NCI-H748 (cell line): ENCODE data around the gene ABI2.
"Not testable (repeated sequence)": the region's sequence is repeated elsewhere in the genome, so short reads cannot be mapped to it uniquely, and the experiment has no call there.

Source experiments
- DNase-seq: peaks from one replicate; lab custom pipeline; 2025; ENCODE audit not compliant: unreplicated experiment; lab: John Stamatoyannopoulos, UW

The ABI2 gene

DNA sequence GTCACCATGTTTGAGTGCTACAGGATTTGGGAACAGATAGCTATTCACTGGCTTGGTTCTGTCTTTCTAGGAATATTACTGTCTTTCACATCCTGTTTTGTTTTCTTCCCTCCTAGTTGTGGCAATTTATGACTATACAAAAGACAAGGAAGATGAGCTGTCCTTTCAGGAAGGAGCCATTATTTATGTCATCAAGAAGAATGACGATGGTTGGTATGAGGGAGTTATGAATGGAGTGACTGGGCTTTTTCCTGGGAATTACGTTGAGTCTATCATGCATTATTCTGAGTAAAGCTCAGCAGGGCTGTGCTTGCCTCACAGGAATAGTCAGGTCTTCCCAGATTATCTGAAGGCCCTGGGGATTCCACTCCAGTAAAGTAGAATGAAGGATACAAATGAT is 98.9 kb downstream of the ABI2 start:
- no peak for DNase-seq

GRCh38 chr2:203429643-203430042 is 101.4 kb downstream of the ABI2 start:
- DNase-seq, result not testable (repeated sequence)

- no peak for DNase-seq
These were observed 103.4 kb downstream of the ABI2 start for GRCh38 chr2:203431391-203432185.

DNA sequence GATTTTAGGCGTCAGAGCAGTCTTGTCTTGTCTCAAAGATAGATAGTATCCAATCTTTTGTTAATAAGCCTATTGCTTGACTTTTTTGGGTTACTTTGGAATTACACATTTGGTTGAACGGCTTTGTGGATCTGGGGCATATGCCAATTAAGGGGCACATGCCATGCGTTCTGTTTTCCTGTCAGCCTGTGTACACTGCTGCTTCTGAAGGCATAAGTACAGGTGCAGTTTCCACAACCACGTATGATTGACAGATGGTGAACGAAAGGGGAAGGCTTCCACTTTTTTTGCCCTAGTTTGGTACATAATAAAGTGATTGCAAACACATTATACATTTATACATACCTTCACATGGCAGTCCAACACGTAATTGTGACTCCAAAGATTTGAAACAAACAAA is 104.6 kb downstream of the ABI2 start:
- DNase-seq, result no peak

GRCh38 chr2:203436496-203436895 is 108.3 kb downstream of the ABI2 start:
- no peak for DNase-seq

GRCh38 chr2:203437511-203437910 is 109.3 kb downstream of the ABI2 start:
- no peak for DNase-seq

DNA sequence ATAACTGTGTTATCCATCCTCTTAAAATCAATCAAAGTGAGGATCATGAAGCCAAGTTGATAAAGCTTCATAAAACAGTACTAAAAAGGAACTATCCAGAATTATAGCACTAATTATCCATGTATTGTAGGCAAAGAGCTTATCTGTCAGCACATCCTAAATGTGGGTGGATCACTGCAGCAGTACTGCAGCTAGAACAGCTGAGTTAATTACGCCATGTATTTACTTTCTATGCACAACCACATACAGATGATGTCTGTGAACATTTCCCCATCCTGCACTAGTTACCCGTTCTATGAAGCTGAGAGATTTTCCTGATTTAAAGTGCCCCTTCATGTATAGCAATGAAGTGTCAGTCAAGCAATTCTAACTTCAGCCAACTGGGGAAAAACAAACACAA is 110.3 kb downstream of the ABI2 start:
- no peak for DNase-seq

GRCh38 chr2:203440671-203441070 is 112.5 kb downstream of the ABI2 start:
- no peak for DNase-seq

- DNase-seq, result no peak
These were observed 113.3 kb downstream of the ABI2 start for GRCh38 chr2:203441463-203441862.

- no peak for DNase-seq
These were observed 114.3 kb downstream of the ABI2 start for GRCh38 chr2:203442463-203442862.

DNA sequence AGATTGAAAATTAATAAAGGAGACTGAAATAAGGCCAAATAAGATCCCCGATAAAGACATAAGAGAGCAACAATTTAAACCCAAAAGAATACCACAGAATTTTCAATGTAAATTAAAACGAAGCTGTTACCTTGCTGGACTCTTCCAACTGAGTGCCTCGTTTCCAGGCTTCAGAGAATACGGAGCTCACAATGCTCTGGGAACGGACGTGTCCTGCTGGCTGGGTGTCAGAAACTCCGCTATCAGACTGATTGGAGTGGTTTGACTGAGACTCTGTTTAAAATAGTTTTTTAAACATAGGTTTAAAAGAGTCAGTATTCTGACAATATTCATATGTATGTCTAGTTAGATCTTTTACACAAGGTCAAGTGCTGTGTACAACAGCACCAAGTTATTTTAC is 116.5 kb downstream of the ABI2 start:
- no peak for DNase-seq

DNA sequence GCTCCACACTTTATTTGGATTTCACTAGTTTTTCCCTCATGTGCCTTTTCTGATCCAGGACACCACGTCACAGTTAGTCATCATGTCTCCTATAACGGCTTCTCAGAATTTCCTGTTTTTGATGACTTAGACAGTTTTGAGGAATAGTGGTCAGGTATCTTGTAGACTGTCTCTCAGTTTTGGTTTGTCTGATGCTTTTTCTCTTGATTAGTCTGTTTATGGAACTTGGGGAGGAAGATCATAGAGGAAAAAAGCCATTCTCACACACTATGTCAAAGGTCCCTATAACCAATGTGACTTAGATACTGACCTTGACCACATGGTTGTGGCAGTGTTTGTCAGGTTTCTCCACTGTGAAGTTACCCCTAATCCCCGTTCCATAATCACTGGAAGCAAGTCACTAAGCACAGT is 117.9 kb downstream of the ABI2 start:
- DNase-seq, result no peak

GRCh38 chr2:203446780-203447179 is 118.6 kb downstream of the ABI2 start:
- no peak for DNase-seq

DNA sequence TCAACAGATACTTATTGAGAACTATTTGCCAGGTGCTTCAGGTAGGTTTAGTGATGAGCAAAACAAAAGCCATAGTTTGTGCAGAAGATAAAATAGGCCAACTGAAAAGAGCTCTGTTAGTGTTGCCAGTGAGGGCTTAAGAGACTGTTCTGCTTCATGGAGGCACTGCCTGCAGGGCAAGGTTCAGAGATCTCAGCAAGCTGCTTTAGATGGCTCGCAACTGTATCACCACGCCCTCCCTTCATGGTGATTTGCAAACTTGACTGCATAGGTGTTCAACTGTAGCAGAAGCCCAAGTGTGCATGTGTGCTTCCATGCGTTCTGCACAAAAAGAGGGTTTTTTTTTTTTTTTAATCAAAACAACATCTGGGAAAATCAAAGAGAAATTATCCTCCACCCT is 122.4 kb downstream of the ABI2 start:
- DNase-seq, result no peak

DNA sequence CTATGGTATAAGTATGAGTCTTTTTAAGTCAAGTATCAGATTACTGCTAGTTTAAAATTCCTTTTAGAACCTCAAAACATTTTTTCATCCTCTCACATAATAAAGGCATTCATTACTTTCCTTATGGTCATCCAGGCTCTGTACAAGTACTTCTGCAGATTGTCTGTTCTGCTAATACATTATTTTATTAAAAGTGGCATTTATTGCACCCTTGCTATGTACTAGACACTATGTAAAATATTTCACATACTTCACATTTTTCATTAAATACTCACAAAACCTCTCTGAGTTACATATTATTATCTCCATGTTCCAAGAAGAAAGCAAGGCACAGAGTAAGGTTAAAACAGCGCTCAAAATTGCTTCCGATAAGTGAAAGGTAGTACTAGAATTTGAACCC is 122.8 kb downstream of the ABI2 start:
- DNase-seq, result no peak

- no peak for DNase-seq
These were observed 123.5 kb downstream of the ABI2 start for GRCh38 chr2:203451689-203452088.

DNA sequence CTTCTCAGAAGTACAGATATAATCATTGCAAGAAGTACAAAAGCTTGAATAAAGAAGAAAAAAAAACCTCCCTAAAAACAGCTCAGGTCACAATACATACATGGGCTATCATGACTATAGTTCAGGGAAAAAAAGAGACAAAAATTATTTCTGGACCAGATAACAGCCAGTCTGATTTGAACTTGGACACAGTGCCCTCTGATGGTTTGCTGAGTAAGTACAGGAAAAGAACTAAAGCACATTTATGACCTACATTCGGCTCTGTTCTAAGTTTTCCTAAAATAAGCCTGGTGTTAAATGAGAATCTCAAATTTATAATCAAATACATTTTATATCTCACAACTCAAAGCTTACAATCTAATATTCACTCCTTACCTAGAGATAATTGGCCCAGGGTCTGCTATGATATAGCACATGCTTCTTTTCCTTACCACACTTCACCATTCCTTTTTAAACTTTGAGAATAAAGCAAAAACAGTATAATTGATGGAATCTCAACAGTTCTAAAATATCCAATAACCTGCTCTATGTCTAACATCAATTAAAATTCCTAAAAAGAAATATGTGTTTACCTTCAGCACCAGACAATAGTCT is 125.8 kb downstream of the ABI2 start:
- peak; percentile 69 for DNase-seq

GRCh38 chr2:203455209-203455608 is 127.0 kb downstream of the ABI2 start:
- DNase-seq, result no peak

DNA sequence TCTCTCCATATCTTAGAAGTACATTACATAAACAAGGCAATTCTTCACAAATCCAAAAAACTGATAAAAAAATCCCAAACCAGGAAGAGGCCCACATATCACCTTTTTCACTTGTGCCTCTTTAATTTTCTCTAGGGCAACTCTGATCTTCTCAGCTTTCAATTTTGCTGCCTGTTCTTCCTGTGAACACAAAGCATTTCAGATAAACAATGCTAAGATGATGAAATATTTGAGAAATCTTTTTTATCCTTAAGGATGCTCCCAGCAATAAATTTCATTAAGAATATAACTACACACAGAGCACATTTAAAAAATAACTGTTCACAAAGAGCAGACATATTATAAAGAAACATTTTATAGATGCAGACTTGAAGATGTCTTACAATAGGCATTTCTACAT is 133.6 kb downstream of the ABI2 start:
- no peak for DNase-seq

GRCh38 chr2:203462308-203462707 is 134.1 kb downstream of the ABI2 start:
- no peak for DNase-seq

DNA sequence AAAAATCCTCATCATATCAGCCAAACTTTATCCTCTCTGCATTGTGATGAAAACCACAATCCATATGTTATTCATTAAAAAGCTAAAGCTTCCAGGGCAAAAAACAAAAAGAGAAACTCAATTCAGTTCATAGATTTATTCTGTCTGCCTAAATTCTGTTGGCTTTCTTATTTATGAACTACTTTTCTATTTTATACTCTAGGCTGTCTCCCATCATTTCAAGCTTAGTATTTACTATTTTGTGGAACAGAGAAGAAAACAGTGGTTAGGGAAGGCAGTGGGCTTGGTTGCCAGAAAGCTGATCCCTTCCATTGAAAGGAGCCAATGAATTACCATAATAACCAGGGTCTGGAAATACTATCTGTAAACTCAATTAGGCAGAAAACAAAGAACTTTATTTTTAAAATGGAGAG is 135.1 kb downstream of the ABI2 start:
- no peak for DNase-seq

DNA sequence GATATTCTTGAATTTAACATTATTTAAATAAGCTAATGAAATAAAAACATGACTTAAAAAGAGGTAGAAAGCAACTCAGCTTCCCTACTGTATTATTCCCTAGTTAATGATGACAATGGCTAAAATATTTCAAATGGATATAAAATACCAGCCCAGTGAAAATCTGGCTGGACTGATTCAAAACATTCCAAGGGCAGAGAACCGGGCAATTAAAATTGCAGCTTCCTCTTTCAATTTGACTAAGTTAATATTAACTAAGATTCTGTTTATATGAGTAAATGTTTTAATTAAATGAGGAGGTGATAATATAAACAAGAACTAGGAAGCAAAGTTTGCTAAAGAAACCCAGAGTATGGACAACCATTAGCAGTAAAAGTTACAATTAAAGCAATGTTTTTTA is 141.4 kb downstream of the ABI2 start:
- no peak for DNase-seq

GRCh38 chr2:203470371-203470770 is 142.2 kb downstream of the ABI2 start:
- peak; percentile 13 for DNase-seq
